Epidermal melanocyte (primary cell): ENCODE results near the gene NPHS1.
A peak's percentile ranks its signal among the peaks of the same experiment; 100 is the strongest.

Experiments
- DNase-seq: peaks from one replicate; pipeline ENCODE4 v3.0.0; 2011; ENCODE audit warnings: low spot score; ENCODE audit not compliant: insufficient read length

NPHS1 gene

GRCh38 chr19:35789195-35789977, 62.9 kb downstream of the NPHS1 start:
- DNase-seq = no peak

DNA sequence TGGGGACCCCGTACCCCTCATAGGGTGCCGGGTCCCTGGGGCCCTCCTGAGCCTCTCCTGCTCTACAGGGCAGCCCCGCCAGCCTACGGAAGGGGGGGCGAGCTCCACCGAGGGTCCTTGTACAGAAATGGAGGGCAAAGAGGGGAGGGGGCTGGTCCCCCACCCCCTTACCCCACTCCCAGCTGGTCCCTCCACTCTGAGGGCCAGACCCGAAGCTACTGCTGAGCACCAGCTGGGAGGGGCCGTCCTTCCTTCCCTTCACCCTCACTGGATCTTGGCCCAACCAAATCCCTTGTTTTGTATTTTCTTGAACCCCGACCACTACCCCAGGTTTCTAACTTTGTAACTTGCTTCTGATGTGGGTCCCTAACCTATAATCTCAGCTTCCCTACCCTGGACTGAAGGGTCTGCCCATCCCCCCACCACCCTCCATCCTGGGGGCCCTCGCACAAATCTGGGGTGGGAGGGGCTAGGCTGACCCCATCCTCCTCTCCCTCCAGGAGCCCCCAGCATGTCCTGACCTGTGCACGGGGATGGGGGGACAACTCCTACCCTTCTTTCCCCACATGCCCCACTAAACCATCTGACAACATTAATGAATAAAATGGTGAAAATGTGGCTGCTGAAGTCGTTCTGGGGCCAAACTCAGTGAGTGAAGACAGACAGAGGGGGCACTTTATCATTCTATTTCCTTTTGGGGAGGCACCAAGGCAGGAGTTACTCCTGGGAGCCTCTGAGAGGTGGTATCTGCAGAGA, 63.9 kb downstream of the NPHS1 start:
- DNase-seq = no peak

GRCh38 chr19:35787227-35787799, 65.0 kb downstream of the NPHS1 start:
- DNase-seq = no peak

- no peak for DNase-seq
Measured at GRCh38 chr19:35786299-35787160, 65.8 kb downstream of the NPHS1 start.

DNA sequence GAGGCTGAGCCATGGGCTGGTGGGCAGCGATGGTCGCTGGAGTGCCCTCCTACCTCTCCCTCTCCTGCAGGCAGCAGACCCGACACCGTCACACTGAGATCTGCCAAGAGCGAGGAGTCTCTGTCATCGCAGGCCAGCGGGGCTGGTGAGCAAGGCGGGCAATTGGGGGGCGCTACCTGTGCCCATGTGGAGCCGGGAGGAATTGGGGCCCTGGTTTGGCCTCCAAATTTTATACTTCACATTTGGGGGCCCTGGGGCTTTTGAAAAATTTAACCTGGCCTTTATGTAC, 67.0 kb downstream of the NPHS1 start:
- DNase-seq = no peak

DNA sequence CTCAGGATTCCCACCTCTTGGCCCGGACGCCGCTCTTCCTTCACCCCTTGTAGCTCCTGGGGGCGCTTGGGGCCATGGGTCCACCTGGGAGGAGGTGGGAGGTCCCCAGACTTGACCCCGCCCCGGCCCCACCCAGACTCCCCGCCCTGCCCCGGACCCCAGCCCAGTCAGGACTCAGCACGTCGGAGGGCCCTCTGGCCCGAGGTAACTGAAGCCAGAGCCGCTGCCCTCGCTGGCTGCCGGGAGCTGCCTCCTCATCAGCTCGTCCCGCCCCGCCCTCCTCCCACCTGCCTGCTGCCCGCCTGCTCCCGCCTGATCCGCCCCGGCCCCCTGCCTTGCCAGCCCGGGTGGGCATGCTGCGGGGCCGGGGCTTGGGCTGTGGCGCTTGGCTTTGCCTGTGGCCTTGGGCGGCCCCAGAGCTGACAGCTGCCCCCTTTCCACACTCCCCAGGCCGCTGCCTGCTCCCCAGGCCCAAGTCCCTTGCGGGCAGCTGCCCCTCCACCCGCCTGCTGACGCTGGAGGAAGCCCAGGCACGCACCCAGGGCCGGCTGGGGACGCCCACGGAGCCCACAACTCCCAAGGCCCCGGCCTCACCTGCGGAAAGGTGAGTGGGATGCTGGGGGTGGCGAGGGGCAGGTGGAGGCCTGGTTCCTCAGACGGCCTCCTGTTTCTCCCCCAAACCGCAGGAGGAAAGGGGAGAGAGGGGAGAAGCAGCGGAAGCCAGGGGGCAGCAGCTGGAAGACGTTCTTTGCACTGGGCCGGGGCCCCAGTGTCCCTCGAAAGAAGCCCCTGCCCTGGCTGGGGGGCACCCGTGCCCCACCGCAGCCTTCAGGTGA, 67.6 kb downstream of the NPHS1 start:
- DNase-seq = no peak

GRCh38 chr19:35783469-35784434, 68.6 kb downstream of the NPHS1 start:
- no peak for DNase-seq

DNA sequence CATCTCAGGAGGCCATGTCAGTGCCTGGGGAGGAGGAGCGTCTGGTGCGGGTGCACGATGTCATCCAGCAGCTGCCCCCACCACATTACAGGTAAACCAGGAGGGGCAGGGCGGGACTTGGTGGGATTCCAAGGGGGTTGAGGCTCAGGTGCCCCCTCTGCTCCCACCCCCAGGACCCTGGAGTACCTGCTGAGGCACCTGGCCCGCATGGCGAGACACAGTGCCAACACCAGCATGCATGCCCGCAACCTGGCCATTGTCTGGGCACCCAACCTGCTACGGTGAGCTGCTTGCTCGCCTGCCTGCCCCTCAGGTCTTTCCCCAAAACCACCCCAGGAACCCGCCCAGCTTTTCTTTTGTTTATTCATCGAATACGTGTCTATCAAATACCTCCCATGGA, 69.7 kb downstream of the NPHS1 start:
- no peak for DNase-seq

DNA sequence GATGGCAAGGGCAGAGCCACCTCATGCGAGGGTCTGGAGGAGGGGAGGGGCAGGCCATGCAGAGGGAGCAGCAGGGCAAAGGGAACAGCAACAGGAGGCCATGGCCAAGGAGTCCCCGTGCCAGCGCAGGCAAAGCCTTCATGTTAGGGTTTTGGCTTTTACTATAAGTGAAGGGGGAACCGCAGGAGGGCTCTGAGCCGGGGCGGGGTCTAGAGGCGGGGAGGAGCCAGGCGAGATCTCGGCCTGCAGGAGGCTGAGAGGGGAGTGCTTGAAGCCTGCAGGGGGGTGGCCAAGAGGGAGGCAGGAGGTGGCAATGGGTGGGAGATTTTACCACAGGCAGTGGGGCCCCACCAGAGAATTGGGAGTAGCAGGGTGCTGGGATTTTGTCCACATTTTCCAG, 70.7 kb downstream of the NPHS1 start:
- DNase-seq = no peak

GRCh38 chr19:35780717-35781116, 71.6 kb downstream of the NPHS1 start:
- no peak for DNase-seq

DNA sequence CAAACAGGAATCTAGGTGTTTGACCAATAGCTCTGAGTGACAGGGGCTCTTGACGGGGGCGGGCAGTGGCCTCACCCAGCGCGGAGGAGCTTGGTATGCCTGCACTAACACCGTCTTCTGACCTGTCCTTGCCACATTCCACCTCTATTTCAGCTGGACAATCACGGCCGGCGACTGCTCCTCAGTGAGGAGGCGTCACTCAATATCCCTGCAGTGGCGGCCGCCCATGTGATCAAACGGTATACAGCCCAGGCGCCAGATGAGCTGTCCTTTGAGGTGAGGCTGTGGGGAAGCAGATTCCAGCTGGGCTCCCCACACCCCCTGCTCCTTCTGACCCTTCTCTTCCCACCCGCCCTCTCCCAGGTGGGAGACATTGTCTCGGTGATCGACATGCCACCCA, 72.2 kb downstream of the NPHS1 start:
- no peak for DNase-seq

GRCh38 chr19:35779033-35779432, 73.3 kb downstream of the NPHS1 start:
- DNase-seq = no peak

DNA sequence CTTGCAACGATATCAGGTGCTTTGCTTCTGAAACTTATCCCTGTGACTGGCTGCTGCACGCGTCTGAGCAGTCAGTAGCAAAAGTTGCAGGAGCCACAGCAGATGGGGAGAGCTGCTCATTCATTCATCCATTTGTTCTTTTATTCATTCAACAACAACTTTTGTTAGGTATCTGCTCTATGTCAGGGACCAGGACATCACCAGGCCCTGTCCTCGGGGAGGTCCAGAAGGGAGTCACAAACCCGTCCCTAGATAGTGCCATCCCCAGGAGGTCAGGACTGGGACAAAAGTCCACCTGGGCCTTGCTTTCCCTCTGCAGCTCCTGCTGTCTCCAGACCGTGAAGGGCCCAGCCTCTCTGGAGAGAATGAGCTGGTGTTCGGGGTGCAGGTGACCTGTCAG, 74.3 kb downstream of the NPHS1 start:
- DNase-seq = no peak

GRCh38 chr19:35777086-35777841, 75.0 kb downstream of the NPHS1 start:
- peak; percentile 60 for DNase-seq

DNA sequence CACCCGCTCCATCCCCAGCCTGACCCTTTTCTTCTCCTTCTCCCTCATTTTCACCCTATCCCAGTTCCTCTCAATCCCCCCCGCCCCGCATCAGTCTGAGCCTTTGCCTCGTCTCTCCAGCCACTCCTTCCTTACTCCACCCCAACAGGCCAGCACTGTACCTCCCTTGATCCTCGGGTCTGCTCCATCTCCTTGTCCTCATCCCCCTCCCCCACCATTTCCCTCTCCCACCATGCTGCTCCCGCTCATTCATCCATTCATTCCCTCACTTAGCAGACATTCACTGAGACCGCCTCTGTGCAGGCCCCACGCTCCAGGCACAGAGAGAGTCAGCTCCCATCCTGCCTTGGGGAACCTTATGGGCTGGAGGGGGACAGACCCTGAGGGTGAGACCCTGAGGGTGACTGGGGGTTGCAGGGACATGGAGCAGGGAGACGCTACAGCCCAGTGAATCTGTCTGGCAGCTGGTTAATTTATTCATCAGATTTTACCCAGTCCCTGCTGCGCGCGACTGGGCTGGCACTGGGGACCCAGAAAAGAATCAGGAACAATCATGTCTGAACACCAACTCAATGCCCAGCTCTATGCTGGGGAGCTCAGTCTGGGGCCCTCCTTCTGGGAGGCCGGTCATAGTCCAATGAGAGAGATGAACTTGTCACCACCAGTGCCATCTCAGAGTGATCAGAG, 76.1 kb downstream of the NPHS1 start:
- no peak for DNase-seq
